SK-N-SH (cell line): Measurements from ENCODE around the gene ABHD8. TPM values are rescaled to one million over a fixed set of nuclear protein-coding genes. Genes with fewer than 3 reads are reported as not detected.

Experiments
- CTCF ChIA-PET: fragments of 300-600, 350-600 bp; formaldehyde crosslinking; extraction: SDS; loops from one replicate; lab custom pipeline; 2021; lab: Yijun Ruan, JAX
- POLR2A ChIA-PET: fragments of 350-600 bp; sonication (Branson Sonifier 250); formaldehyde crosslinking; extraction: SDS; loops from one replicate; lab custom pipeline; 2020; ENCODE audit warnings: antibody characterized with exemption, inconsistent platforms; lab: Yijun Ruan, JAX
- DNase-seq: peaks from one replicate; pipeline ENCODE4 v3.0.0; 2012
- H2AFZ ChIP-seq: fragments of 200-600 bp; sonication (generic); 2 replicates; pipeline ENCODE4 v1.8.1; 2016; ENCODE audit warnings: antibody characterized with exemption, mild to moderate bottlenecking, low read depth
- H3F3A ChIP-seq: fragments of 200-600 bp; sonication (generic); replicated peaks from 2 replicates; pipeline ENCODE3; 2016; ENCODE audit warnings: antibody characterized with exemption, mild to moderate bottlenecking; ENCODE audit not compliant: insufficient read depth
- H3K27ac ChIP-seq, 2 experiments: fragments of 200-500 bp in 1 of 2; fragments of 200-600 bp in 1 of 2; sonication (Bioruptor generic) in 1 of 2; sonication (generic), shearing (Covaris generic) in 1 of 2; 2 replicates each; pipeline versions ENCODE4 v1.5.1 to v1.6.1; 2014 to 2016; ENCODE audit warnings: low read depth in 2 of 2, inconsistent platforms in 1 of 2, low read length in 1 of 2, mild to moderate bottlenecking in 1 of 2, mixed read lengths in 1 of 2
- H3K27me3 ChIP-seq: fragments of 200-600 bp; sonication (generic), shearing (Covaris generic); 2 replicates; pipeline ENCODE4 v1.6.1; 2016; ENCODE audit warnings: mixed run types; ENCODE audit not compliant: insufficient read depth
- H3K36me3 ChIP-seq, 2 experiments: fragments of 200-500 bp in 1 of 2; fragments of 200-600 bp in 1 of 2; sonication (Bioruptor generic) in 1 of 2; sonication (generic) in 1 of 2; replicated peaks in 1 of 2; 2 replicates each; pipeline versions ENCODE3 to v1.5.1; 2014 to 2016; ENCODE audit warnings: low read length in 1 of 2, mild to moderate bottlenecking in 1 of 2; ENCODE audit not compliant: insufficient read depth in 2 of 2, control insufficient read depth in 1 of 2
- H3K4me1 ChIP-seq, 2 experiments: fragments of 200-500 bp in 1 of 2; fragments of 200-600 bp in 1 of 2; sonication (Bioruptor generic) in 1 of 2; sonication (generic), shearing (Covaris generic) in 1 of 2; 2 replicates each; pipeline versions ENCODE4 v1.5.1 to v1.6.1; 2014 to 2016; ENCODE audit warnings: low read depth in 1 of 2, low read length in 1 of 2, mixed run types in 1 of 2; ENCODE audit not compliant: insufficient read depth in 2 of 2, control insufficient read depth in 1 of 2
- H3K4me2 ChIP-seq: fragments of 200-600 bp; sonication (generic), shearing (Covaris generic); 2 replicates; pipeline ENCODE4 v1.6.1; 2017; ENCODE audit warnings: mixed run types
- H3K4me3 ChIP-seq, 2 experiments: fragments of 200-500 bp in 1 of 2; fragments of 200-600 bp in 1 of 2; sonication (Bioruptor generic) in 1 of 2; sonication (generic), shearing (Covaris generic) in 1 of 2; 2 replicates each; pipeline versions ENCODE4 v1.5.1 to v1.8.1; 2014 to 2016; ENCODE audit warnings: low read depth in 2 of 2, inconsistent platforms in 1 of 2, low read length in 1 of 2, mild to moderate bottlenecking in 1 of 2, mixed read lengths in 1 of 2, moderate library complexity in 1 of 2
- H3K79me2 ChIP-seq: fragments of 200-600 bp; sonication (generic); 2 replicates; pipeline ENCODE4 v1.8.1; 2017; ENCODE audit warnings: mild to moderate bottlenecking; ENCODE audit not compliant: insufficient read depth
- H3K9ac ChIP-seq: fragments of 200-600 bp; sonication (generic); 2 replicates; pipeline ENCODE4 v1.6.1; 2017; ENCODE audit warnings: mixed run types
- H3K9me2 ChIP-seq: fragments of 200-600 bp; sonication (generic); 2 replicates; pipeline ENCODE4 v1.6.1; 2017; ENCODE audit warnings: mixed run types
- H3K9me3 ChIP-seq: fragments of 200-600 bp; sonication (generic); 2 replicates; pipeline ENCODE4 v1.6.1; 2017; ENCODE audit warnings: mixed run types, mild to moderate bottlenecking, moderate library complexity
- H4K20me1 ChIP-seq: fragments of 200-600 bp; sonication (generic); 2 replicates; pipeline ENCODE4 v1.6.1; 2017; ENCODE audit warnings: mild to moderate bottlenecking, mixed run types; ENCODE audit not compliant: insufficient read depth
- CHD2 ChIP-seq: fragments of 150-350 bp; IDR thresholded peaks from 2 replicates; pipeline ENCODE4 v1.6.1; 2018; ENCODE audit warnings: low read length; ENCODE audit not compliant: partially characterized antibody
- EP300 ChIP-seq, 2 experiments: IDR thresholded peaks; 2 replicates each; pipeline versions ENCODE4 v1.4.0 to v1.6.1; 2012; ENCODE audit warnings: borderline replicate concordance in 1 of 2, low read depth in 1 of 2, low read length in 1 of 2
- EZH2phosphoT487 ChIP-seq: fragments of 200-600 bp; sonication (generic); IDR thresholded peaks from 2 replicates; pipeline ENCODE4 v1.6.1; 2017; ENCODE audit warnings: low read depth, mixed run types, mild to moderate bottlenecking, antibody characterized with exemption, moderate library complexity, borderline replicate concordance
- FOXM1 ChIP-seq: IDR thresholded peaks from 2 replicates; pipeline ENCODE4 v1.4.0; 2012; ENCODE audit warnings: low read depth, mild to moderate bottlenecking
- GABPA ChIP-seq: IDR thresholded peaks from 2 replicates; pipeline ENCODE4 v1.4.0; 2012; ENCODE audit warnings: low read depth, mild to moderate bottlenecking
- IRF3 ChIP-seq: fragments of 150-350 bp; IDR thresholded peaks from 2 replicates; pipeline ENCODE4 v1.6.1; 2016; ENCODE audit warnings: mild to moderate bottlenecking, low read depth, low read length
- JUND ChIP-seq: IDR thresholded peaks from 2 replicates; pipeline ENCODE4 v1.4.0; 2012
- MXI1 ChIP-seq: IDR thresholded peaks from 2 replicates; pipeline ENCODE4 v1.6.1; 2012; ENCODE audit warnings: mild to moderate bottlenecking, low read depth, low read length, improper control_type of control experiment
- POLR2AphosphoS5 ChIP-seq: IDR thresholded peaks from 2 replicates; pipeline ENCODE4 v1.6.1; 2012; ENCODE audit warnings: low read depth, low read length
- RCOR1 ChIP-seq: fragments of 150-350 bp; IDR thresholded peaks from 2 replicates; pipeline ENCODE4 v1.6.1; 2017; ENCODE audit warnings: antibody characterized with exemption, low read length
- REST ChIP-seq: IDR thresholded peaks from 2 replicates; pipeline ENCODE4 v1.6.1; 2012; ENCODE audit warnings: mild to moderate bottlenecking, low read depth, low read length, moderate library complexity
- RFX5 ChIP-seq: IDR thresholded peaks from 2 replicates; pipeline ENCODE4 v1.6.1; 2012; ENCODE audit warnings: mild to moderate bottlenecking, improper control_type of control experiment, low read length
- RXRA ChIP-seq: IDR thresholded peaks from 2 replicates; pipeline ENCODE4 v1.4.0; 2012; ENCODE audit warnings: low read depth, mild to moderate bottlenecking, borderline replicate concordance
- SIN3A ChIP-seq: IDR thresholded peaks from 2 replicates; pipeline ENCODE4 v1.6.1; 2012; ENCODE audit warnings: low read depth, mild to moderate bottlenecking, low read length, moderate library complexity, borderline replicate concordance
- TEAD4 ChIP-seq: IDR thresholded peaks from 2 replicates; pipeline ENCODE4 v1.4.0; 2012; ENCODE audit warnings: mild to moderate bottlenecking, borderline replicate concordance; ENCODE audit not compliant: insufficient read depth
- ZBTB33 ChIP-seq: IDR thresholded peaks from 2 replicates; pipeline ENCODE4 v1.4.0; 2012; ENCODE audit warnings: low read depth, borderline replicate concordance
- WGBS: methylation state at CpG from one replicate; pipeline ENCODE4 v1.1.6; 2017; ENCODE audit warnings: low lambda C conversion rate; 5-methylcytosine and 5-hydroxymethylcytosine counted together
- polyA plus RNA-seq, 3 experiments: library from polyadenylated mRNA; depleted of rRNA; stranded (reverse); fragments of >200 nt; gene quantifications; 2 replicates each; pipeline ENCODE4 v1.2.3, GENCODE V29; 2012

Gene ABHD8
- polyA plus RNA-seq, 1 of the 3 experiments (the other 2 are of a cell fraction), result 11.1 TPM

DNA sequence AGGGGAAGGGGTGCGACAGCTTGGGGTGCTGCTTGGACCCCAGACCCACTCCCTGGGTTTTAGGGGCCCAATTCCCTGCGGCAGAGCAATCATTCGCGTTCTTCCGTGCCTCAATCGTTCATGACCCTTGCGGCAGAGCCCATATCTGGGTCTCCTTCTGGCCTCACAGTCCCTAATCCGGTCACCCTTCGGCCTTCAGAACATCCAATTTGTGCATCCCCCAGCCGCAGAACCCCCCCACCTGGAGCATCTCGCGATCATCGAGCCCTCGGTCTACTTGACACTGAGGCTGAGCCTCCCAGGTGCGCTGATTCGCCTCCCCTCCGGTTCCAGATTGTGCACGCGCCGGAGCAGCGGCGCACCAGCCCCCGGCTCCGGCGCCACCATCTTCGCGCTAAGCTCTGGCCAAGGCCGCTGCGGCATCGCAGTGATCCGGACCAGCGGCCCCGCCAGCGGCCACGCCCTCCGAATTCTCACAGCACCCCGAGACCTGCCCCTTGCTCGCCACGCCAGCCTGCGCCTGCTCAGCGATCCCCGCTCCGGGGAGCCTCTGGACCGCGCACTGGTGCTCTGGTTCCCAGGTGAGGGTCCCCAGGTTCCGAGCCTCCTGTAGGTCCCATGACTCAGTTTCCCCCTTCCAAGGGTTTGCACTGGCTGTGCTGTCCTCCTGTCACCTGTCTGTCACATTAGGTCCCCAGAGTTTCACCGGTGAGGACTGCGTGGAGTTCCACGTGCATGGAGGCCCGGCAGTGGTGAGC is 34.6 kb upstream of the ABHD8 start:
- H3K36me3 ChIP-seq, result peaks cover 0 to 7% of the 10 kb centered on the region in 2 experiments
- H3K9me2 ChIP-seq, result no peaks in the 10 kb centered on the region
- H3K27ac ChIP-seq, result peak overlapping the region; percentile 15 to 73; a peak in 3 of 4 replicates
- H3K4me2 ChIP-seq, result peak overlapping the region; percentile 94
- 3% methylated on average over 8 of the region's 50 CpGs for WGBS
- peak overlapping the region; percentile 62 for H3K9ac ChIP-seq
- no peaks in the 10 kb centered on the region for H4K20me1 ChIP-seq
- ChIA-PET CTCF (interaction anchor here (1.9 to 3.0 kb wide), 2 partner anchors 48 kb away, joined by 5 to 12 read pairs; no protein-coding TSS in a partner anchor), POLR2A (interaction anchor here (0.6 kb wide), 1 partner anchor 31 kb away, joined by 4 read pairs; no protein-coding TSS in a partner anchor)
- peak; percentile 62 for DNase-seq
- H3F3A ChIP-seq, result peaks cover 6% of the 10 kb centered on the region
- no peaks in the 10 kb centered on the region for H3K27me3 ChIP-seq
- H3K4me1 ChIP-seq, result peaks cover 0 to 23% of the 10 kb centered on the region in 2 experiments; a peak in 1 of 4 replicates
- TF ChIP-seq TEAD4, result no peak
- no peak for TF ChIP-seq GABPA
- no peak for TF ChIP-seq RXRA
- no peak for TF ChIP-seq EP300 (IDR thresholded peaks at IDR 0.05; ENCODE audit: borderline replicate concordance in 1 of 2, low read depth in 1 of 2, low read length in 1 of 2)
- H3K4me3 ChIP-seq, result peak overlapping the region; percentile 91 to 99
- H3K9me3 ChIP-seq, result no peaks in the 10 kb centered on the region
- H3K79me2 ChIP-seq, result peaks cover 8% of the 10 kb centered on the region; the same call in 1 of the 2 replicates
- H2AFZ ChIP-seq, result peak overlapping the region; percentile 57; the same call in 1 of the 2 replicates

GRCh38 chr19:17336872-17337674 is 33.8 kb upstream of the ABHD8 start, which contains the start of gene GTPBP3:
Gene GTPBP3, plus strand, starts transcription at chr19:17337553. Its CDS starts 59 bp downstream, at chr19:17337612.
- no peaks in the 10 kb centered on the region for H4K20me1 ChIP-seq
- H3K9me2 ChIP-seq, result no peaks in the 10 kb centered on the region
- DNase-seq, result peak; percentile 95
- H3F3A ChIP-seq, result peaks cover 8% of the 10 kb centered on the region
- H3K36me3 ChIP-seq, result peaks cover 0 to 7% of the 10 kb centered on the region in 2 experiments
- peaks cover 0 to 24% of the 10 kb centered on the region in 2 experiments; a peak in 1 of 4 replicates for H3K4me1 ChIP-seq
- ChIA-PET POLR2A (interaction anchor here (0.6 kb wide), 1 partner anchor 128 kb away, joined by 4 read pairs; no protein-coding TSS in a partner anchor), CTCF (interaction anchor here (1.9 kb wide), 1 partner anchor 48 kb away, joined by 5 read pairs; no protein-coding TSS in a partner anchor)
- peak within 1 kb of the TSS; percentile 91 to 99 for H3K4me3 ChIP-seq
- H3K79me2 ChIP-seq, result peaks cover 8% of the 10 kb centered on the region; the same call in 1 of the 2 replicates
- H2AFZ ChIP-seq, result peak within 1 kb of the TSS; percentile 82
- H3K4me2 ChIP-seq, result peak within 1 kb of the TSS; percentile 94
- H3K9me3 ChIP-seq, result no peaks in the 10 kb centered on the region
- under 1% methylated on average over 28 of the region's 41 CpGs for WGBS
- no peaks in the 10 kb centered on the region for H3K27me3 ChIP-seq
- peak within 1 kb of the TSS; percentile 85 for H3K9ac ChIP-seq
- H3K27ac ChIP-seq, result peak within 1 kb of the TSS; percentile 82 to 96
- TF ChIP-seq SIN3A (no peak), JUND (no peak), POLR2AphosphoS5 (peak; percentile 62), RCOR1 (no peak; the same call in 1 of the 2 replicates), EZH2phosphoT487 (no peak), RFX5 (no peak; the same call in 1 of the 2 replicates), REST (no peak), EP300 (IDR thresholded peaks at IDR 0.05; ENCODE audit: borderline replicate concordance in 1 of 2, low read depth in 1 of 2, low read length in 1 of 2) (no peak), FOXM1 (no peak), IRF3 (peak; percentile 55; the same call in 1 of the 2 replicates), MXI1 (peak; percentile 96), CHD2 (peak; percentile 67), ZBTB33 (no peak), TEAD4 (no peak)
